SK-N-MC (cell line): Measurements from ENCODE around the gene MRPL27.

Experiments
- EZH2 ChIP-seq: fragments of 200-600 bp; sonication (generic); IDR thresholded peaks from one replicate; pipeline ENCODE4 v1.6.1; 2017; ENCODE audit warnings: antibody characterized with exemption
- POLR2AphosphoS5 ChIP-seq: IDR thresholded peaks from 2 replicates; pipeline ENCODE4 v1.6.1; 2012; ENCODE audit warnings: mild to moderate bottlenecking, low read depth, low read length, borderline replicate concordance

DNA sequence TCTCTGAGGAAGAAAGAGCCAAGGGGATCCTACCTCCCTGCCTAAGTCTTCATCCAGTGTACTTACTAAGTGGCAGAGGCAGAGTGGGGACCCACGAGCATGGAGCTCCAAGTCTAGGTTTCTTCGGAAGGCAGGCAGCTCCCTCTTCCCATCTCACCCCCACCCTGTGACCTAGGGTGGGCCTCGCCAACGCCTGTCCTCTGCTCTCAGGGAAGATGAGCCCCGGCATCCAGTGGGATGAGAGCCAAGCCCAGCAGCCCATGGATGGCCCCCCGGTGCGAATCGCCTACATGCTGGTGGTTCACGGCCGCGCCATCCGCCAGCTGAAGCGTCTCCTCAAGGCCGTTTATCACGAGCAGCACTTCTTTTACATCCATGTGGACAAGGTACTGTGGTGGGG is 18.8 kb downstream of the MRPL27 start:
- TF ChIP-seq POLR2AphosphoS5 (no peak), EZH2 (no peak)
